Measurements from ENCODE around the gene ADCK1.

ADCK1 gene

GRCh38 chr14:77832297-77832696 lies 32.4 kb downstream of the ADCK1 start:
- no peak for DNase-seq (ENCODE audit: extremely low read depth, low read depth)
- TF ChIP-seq CTCF (IDR thresholded peaks at IDR 0.05; ENCODE audit: low read depth, low read length, missing control alignments): no peak
- H3K4me3 ChIP-seq (replicated peaks; ENCODE audit: low read depth, low read length): no peak overlapping the region

GRCh38 chr14:77837926-77838325 lies 38.0 kb downstream of the ADCK1 start:
- H3K4me3 ChIP-seq (replicated peaks; ENCODE audit: low read depth, low read length): no peak overlapping the region
- DNase-seq (ENCODE audit: extremely low read depth, low read depth): no peak
- TF ChIP-seq CTCF (IDR thresholded peaks at IDR 0.05; ENCODE audit: low read depth, low read length, missing control alignments): no peak

GRCh38 chr14:77838831-77839511 lies 39.1 kb downstream of the ADCK1 start:
- no peak overlapping the region for H3K4me3 ChIP-seq (replicated peaks; ENCODE audit: low read depth, low read length)
- no peak for TF ChIP-seq CTCF (IDR thresholded peaks at IDR 0.05; ENCODE audit: low read depth, low read length, missing control alignments)
- no peak for DNase-seq (ENCODE audit: extremely low read depth, low read depth)

GRCh38 chr14:77843195-77843594 lies 43.3 kb downstream of the ADCK1 start:
- DNase-seq (ENCODE audit: extremely low read depth, low read depth): no peak
- H3K4me3 ChIP-seq (replicated peaks; ENCODE audit: low read depth, low read length): no peak overlapping the region
- no peak for TF ChIP-seq CTCF (IDR thresholded peaks at IDR 0.05; ENCODE audit: low read depth, low read length, missing control alignments)

GRCh38 chr14:77843651-77844050 lies 43.7 kb downstream of the ADCK1 start:
- H3K4me3 ChIP-seq (replicated peaks; ENCODE audit: low read depth, low read length): no peak overlapping the region
- DNase-seq (ENCODE audit: extremely low read depth, low read depth): no peak
- TF ChIP-seq CTCF (IDR thresholded peaks at IDR 0.05; ENCODE audit: low read depth, low read length, missing control alignments): no peak

GRCh38 chr14:77844802-77845201 lies 44.9 kb downstream of the ADCK1 start:
- no peak for TF ChIP-seq CTCF (IDR thresholded peaks at IDR 0.05; ENCODE audit: low read depth, low read length, missing control alignments)
- DNase-seq (ENCODE audit: extremely low read depth, low read depth): no peak

GRCh38 chr14:77848031-77848430 lies 48.1 kb downstream of the ADCK1 start:
- no peak overlapping the region for H3K4me3 ChIP-seq (replicated peaks; ENCODE audit: low read depth, low read length)
- no peak for TF ChIP-seq CTCF (IDR thresholded peaks at IDR 0.05; ENCODE audit: low read depth, low read length, missing control alignments)
- no peak for DNase-seq (ENCODE audit: extremely low read depth, low read depth)

More at GRCh38 chr14:77844802-77845201, 44.9 kb downstream of the ADCK1 start:
- no peak overlapping the region for H3K4me3 ChIP-seq (replicated peaks; ENCODE audit: low read depth, low read length)
